Hematopoietic multipotent progenitor cell treated with erythropoietin and hydrocortisone succinate and interleukin-3 and kit ligand, for 15 days (in vitro differentiated cells): ENCODE results near the gene SOX13.

Experiments used
- DNase-seq: peaks from one replicate; pipeline ENCODE4 v3.0.0-alpha.2; 2015; ENCODE audit warnings: low spot score

Gene SOX13

GRCh38 chr1:204152310-204153044 lies 79.6 kb downstream of the SOX13 start:
- no peak for DNase-seq

- no peak for DNase-seq
Observed at GRCh38 chr1:204153667-204154066, 80.8 kb downstream of the SOX13 start.

- no peak for DNase-seq
Observed at GRCh38 chr1:204154568-204155255, 81.8 kb downstream of the SOX13 start.

GRCh38 chr1:204155881-204156280 lies 83.0 kb downstream of the SOX13 start:
- DNase-seq, result no peak

- no peak for DNase-seq
Observed at GRCh38 chr1:204157962-204158361, 85.0 kb downstream of the SOX13 start.

- no peak for DNase-seq
Observed at GRCh38 chr1:204161609-204162493, 88.9 kb downstream of the SOX13 start.

GRCh38 chr1:204162494-204163074 lies 89.7 kb downstream of the SOX13 start:
- peak; percentile 64 for DNase-seq

GRCh38 chr1:204166219-204166618 lies 93.3 kb downstream of the SOX13 start, which contains the start of gene REN:
REN (minus strand) TSS chr1:204166337; CDS start chr1:204166293, 44 bp downstream.
- DNase-seq, result no peak

- DNase-seq, result no peak
Observed at GRCh38 chr1:204167730-204168129, 94.8 kb downstream of the SOX13 start.

GRCh38 chr1:204169858-204170257 lies 96.9 kb downstream of the SOX13 start:
- no peak for DNase-seq

GRCh38 chr1:204170494-204171155 lies 97.7 kb downstream of the SOX13 start:
- DNase-seq, result no peak

GRCh38 chr1:204171751-204172178 lies 98.8 kb downstream of the SOX13 start:
- no peak for DNase-seq

GRCh38 chr1:204172404-204173029 lies 99.6 kb downstream of the SOX13 start:
- DNase-seq, result no peak

- no peak for DNase-seq
Observed at GRCh38 chr1:204174958-204175357, 102.0 kb downstream of the SOX13 start.

GRCh38 chr1:204176049-204176448 lies 103.1 kb downstream of the SOX13 start:
- DNase-seq, result no peak

- no peak for DNase-seq
Observed at GRCh38 chr1:204177133-204177532, 104.2 kb downstream of the SOX13 start.
